T-helper 2 cell treated with Interferon-gamma antibody and Interleukin-4, amounts not matched to agents 100 ng/mL and 5 ng/mL, for 36 hours (primary cell): ENCODE measurements around the gene HBE1. TPM values are rescaled to one million over a fixed set of nuclear protein-coding genes. Genes with fewer than 3 reads are reported as not detected.
"Not testable (repeated sequence)": the region's sequence is repeated elsewhere in the genome, so short reads cannot be mapped to it uniquely, and the experiment has no call there.

Experiments used
- intact Hi-C: fragments of 100-400 bp; cut with micrococcal nuclease; formaldehyde crosslinking; loops from one replicate; pipeline ENCODE4 v1.15.1; 2023
- total RNA-seq: library from RNA; stranded (reverse); gene quantifications from 2 replicates; pipeline ENCODE4 v1.2.3, GENCODE V29; 2022

HBE1 gene
- total RNA-seq, 1 donor from 2014 or later = not detected

DNA sequence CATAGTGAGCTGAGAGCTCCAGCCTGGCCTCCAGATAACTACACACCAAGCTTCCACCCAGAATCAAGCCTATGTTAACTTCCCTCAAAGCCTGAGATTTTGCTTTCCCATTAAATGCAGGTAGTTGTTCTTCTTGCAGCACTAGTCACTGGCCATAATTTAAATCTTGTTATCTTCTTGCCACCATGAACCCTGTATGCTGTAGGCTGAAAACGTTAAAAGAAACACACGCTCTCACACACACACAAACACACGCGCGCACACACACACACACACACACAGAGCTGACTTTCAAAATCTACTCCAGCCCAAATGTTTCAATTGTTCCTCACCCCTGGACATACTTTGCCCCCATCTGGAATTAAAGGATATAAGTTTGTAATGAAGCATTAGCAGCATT, 16.3 kb downstream of the HBE1 start:
- intact Hi-C loops = not testable (repeated sequence)

DNA sequence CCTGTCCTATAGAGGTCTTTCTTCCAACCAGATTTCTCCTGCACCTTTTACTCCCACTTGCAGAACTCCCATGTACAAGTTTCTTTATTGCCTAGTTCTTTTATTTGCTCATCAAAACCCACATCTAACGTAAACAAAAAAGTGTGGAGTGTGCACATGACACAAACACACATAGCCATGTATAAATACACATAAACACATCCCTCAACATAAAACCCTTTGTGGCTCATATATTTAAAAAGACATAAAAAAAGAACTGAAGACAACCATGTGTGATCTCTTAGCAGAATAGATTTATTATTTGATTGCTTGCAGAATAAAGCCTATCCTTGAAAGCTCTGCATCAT, 16.9 kb downstream of the HBE1 start:
- intact Hi-C loops = no loop called here

DNA sequence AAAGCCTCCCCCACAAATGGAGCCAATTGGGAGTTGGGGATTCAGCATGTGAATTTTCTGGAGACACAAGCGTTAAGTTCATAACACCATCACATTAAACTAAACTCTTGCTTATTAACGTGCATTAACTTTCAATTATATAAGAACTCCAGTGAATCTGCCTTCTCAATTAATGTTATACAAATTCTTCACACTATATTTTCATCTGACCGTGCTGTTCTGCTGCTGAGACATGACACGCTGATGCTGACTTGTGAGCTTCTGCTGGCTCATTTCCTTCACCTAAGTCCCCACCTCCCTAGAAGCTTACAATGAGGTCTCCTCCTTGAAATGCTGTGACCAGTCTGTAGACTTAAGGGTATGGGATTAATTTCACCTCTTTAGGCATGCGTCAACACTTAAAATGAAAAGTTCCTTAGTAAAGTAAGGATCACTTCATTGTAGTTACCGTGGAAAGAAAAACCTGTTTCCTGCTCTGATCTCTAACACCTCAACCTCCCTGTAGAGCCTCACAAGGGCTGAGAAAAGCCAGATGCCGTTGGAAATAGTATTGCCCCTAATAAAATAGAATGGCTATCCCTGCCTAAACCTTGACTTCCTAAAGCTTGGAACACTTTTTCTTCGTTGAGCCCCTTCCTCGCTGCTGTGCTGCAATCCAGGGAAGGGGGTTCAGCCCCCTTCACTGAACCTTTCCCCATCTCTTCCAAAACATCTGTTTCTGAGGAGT, 17.4 kb downstream of the HBE1 start:
- intact Hi-C loops = no loop called here

DNA sequence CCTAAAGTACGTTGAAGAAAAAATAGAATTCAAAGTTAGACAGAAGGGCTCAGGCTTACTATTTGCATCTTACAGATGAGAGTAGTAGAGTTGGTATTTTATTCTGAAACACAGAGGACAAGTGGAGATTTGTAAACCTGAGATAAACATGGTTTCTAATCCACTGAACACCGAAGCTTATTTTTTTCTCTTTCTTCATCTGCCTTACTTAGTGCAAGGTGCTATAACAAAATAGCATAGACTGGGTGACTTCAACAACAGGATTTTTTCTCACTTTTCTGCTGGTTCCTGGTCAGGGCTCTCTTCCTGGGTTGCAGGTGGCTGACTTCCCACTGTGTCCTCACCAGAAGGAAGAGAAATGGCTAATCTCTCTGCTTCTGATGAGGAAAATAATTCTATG, 18.0 kb downstream of the HBE1 start:
- intact Hi-C loops = no loop called here

GRCh38 chr11:5250543-5251204, 19.1 kb downstream of the HBE1 start:
- intact Hi-C loops = no loop called here

DNA sequence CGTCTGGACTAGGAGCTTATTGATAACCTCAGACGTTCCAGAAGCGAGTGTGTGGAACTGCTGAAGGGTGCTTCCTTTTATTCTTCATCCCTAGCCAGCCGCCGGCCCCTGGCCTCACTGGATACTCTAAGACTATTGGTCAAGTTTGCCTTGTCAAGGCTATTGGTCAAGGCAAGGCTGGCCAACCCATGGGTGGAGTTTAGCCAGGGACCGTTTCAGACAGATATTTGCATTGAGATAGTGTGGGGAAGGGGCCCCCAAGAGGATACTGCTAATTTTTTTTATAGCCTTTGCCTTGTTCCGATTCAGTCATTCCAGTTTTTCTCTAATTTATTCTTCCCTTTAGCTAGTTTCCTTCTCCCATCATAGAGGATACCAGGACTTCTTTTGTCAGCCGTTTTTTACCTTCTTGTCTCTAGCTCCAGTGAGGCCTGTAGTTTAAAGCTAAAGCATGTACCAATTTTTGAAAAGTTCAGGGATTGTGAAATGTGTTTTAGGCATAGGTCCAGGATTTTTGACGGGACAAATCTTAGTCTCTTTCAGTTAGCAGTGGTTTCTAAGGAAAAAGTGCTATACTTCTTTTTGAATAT, 19.8 kb downstream of the HBE1 start, which contains the start of gene HBG1:
HBG1 (minus strand) TSS at position 51 of the 590 bp plus-strand sequence. CDS start 53 bp downstream, outside the sequence.
- intact Hi-C loops = not testable (repeated sequence)

DNA sequence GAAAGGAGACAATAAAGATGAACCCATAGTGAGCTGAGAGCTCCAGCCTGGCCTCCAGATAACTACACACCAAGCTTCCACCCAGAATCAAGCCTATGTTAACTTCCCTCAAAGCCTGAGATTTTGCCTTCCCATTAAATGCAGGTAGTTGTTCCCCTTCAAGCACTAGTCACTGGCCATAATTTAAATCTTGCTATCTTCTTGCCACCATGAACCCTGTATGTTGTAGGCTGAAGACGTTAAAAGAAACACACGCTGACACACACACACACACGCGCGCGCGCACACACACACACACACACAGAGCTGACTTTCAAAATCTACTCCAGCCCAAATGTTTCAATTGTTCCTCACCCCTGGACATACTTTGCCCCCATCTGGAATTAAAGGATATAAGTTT, 21.2 kb downstream of the HBE1 start:
- intact Hi-C loops = not testable (repeated sequence)

- intact Hi-C loops = no loop called here
These were observed 22.1 kb downstream of the HBE1 start for GRCh38 chr11:5247472-5248192.

GRCh38 chr11:5246772-5247471, 22.8 kb downstream of the HBE1 start:
- intact Hi-C loops = no loop called here

DNA sequence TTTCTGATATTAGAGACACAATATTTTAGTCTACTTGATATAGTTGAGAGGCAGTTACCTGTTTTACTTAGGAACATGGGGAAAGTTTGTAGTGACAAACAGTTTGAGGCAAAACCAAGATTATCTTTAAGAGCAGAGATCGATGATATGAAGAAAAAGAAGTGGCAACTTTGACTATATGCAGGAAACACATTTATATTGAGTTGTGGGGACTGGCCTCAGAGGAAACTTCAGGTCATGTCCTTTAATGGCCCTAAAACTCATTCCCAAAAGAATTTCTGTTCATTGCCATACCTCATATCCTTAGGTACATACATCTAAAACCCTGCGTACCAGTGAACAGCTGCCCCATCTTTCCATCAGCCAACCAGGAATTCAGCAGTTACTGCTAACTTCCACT, 24.6 kb downstream of the HBE1 start:
- intact Hi-C loops = no loop called here

DNA sequence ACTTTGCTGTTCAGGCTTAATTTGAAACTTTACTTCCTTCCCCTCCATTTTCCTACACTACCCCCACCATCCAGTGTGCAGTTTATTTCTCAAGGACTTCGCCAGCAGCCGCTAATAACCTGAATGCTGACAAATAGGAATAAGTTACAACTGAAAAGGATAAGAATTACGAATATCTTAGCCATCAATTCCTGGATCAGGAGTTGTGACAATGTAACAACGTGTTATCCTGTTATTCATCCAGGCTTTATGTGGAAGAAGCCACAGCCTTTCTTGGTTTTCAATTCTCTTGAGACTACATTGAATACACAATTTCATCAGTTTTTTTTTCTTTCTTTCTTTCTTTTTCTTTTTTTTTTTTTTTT, 25.9 kb downstream of the HBE1 start:
- intact Hi-C loops = no loop called here

GRCh38 chr11:5242933-5243815, 26.6 kb downstream of the HBE1 start:
- intact Hi-C loops = no loop called here

GRCh38 chr11:5242208-5242607, 27.5 kb downstream of the HBE1 start:
- intact Hi-C loops = no loop called here

DNA sequence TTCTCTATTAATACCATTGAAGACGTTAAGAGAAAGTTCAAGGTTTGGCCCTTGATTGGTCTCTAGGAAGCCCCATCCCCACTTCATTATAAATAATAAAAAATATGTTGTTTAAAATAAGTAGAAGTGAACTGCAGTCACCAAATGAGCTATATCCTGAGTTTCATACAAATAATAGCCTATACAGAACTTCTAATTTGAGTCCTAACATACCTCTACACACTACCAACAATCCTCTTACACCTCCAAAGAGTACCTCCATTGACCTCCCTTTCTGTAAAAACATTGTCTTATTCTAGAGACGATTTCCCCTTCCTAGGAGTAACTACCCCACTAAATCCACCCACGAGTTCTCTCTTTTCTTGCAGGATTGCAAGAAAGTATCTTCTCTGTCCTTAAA, 28.3 kb downstream of the HBE1 start:
- intact Hi-C loops = no loop called here

- intact Hi-C loops = no loop called here
These were observed 29.3 kb downstream of the HBE1 start for GRCh38 chr11:5240458-5240857.

GRCh38 chr11:5240056-5240455, 29.7 kb downstream of the HBE1 start:
- intact Hi-C loops = no loop called here

DNA sequence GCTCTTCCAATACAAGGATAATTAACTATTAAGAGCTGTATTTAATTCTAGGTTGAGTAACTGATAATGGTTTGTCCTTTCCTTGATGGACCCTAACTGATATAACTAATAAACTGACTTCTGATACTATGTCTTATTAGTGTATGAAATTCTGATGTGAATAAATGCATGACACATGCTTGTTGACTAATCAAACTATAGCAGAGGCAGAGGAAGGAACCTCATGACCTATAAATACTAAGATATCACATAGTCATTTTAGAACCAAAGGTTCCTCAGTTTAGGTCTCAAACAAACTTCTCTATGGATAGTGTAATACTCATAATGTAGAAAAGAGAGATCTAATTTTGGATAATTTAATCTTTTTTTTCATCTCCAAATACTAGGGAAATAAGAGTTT, 30.7 kb downstream of the HBE1 start:
- intact Hi-C loops = no loop called here

DNA sequence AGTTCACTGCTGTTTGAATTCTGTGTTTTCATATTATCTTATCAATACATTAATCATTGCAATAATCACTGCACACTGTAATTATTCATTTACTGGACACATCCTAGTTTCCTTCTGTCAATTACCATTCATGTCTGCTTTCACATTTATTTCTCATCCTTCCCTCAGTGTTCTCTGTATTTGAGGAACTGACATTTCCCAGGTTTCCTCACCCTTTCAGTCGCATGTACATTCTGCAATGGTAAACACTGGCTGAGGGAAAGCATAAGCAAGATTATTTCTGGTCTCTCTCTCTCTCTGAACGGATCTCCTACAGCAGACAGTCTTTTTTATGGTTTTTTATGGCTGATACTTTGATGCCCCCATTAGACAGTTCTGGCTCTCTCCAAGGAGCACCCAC, 31.3 kb downstream of the HBE1 start:
- intact Hi-C loops = no loop called here

GRCh38 chr11:5237420-5237819, 32.3 kb downstream of the HBE1 start:
- intact Hi-C loops = no loop called here

GRCh38 chr11:5235364-5236095, 34.2 kb downstream of the HBE1 start:
- intact Hi-C loops = no loop called here
